Endothelial cell (in vitro differentiated cells): ENCODE measurements around the gene C6orf132. TPM values are rescaled to one million over a fixed set of nuclear protein-coding genes. Genes with fewer than 3 reads are reported as not detected.
"Not testable (repeated sequence)": the region's sequence is repeated elsewhere in the genome, so short reads cannot be mapped to it uniquely, and the experiment has no call there.

Experiments used
- DNase-seq: peaks from one replicate; pipeline ENCODE4 v3.0.0; 2021; ENCODE audit warnings: low spot score
- H3K27ac Mint-ChIP-seq: one replicate; pipeline ENCODE4 v1.8.0; 2021; ENCODE audit warnings: mixed read lengths, inconsistent platforms; ENCODE audit not compliant: unreplicated experiment
- H3K27me3 Mint-ChIP-seq: one replicate; pipeline ENCODE4 v1.8.0; 2021; ENCODE audit warnings: mild to moderate bottlenecking, moderate library complexity, mixed read lengths, inconsistent platforms; ENCODE audit not compliant: unreplicated experiment
- H3K36me3 Mint-ChIP-seq: one replicate; pipeline ENCODE4 v1.8.0; 2021; ENCODE audit warnings: mild to moderate bottlenecking, low read depth, mixed read lengths, inconsistent platforms; ENCODE audit not compliant: unreplicated experiment
- H3K4me1 Mint-ChIP-seq: one replicate; pipeline ENCODE4 v1.8.0; 2021; ENCODE audit warnings: mild to moderate bottlenecking, mixed read lengths, inconsistent platforms; ENCODE audit not compliant: unreplicated experiment
- H3K4me3 Mint-ChIP-seq: one replicate; pipeline ENCODE4 v1.8.0; 2021; ENCODE audit warnings: mild to moderate bottlenecking, mixed read lengths, inconsistent platforms; ENCODE audit not compliant: unreplicated experiment
- H3K9me3 Mint-ChIP-seq: one replicate; pipeline ENCODE4 v1.8.0; 2021; ENCODE audit warnings: mixed read lengths, inconsistent platforms; ENCODE audit not compliant: unreplicated experiment
- total RNA-seq: library from RNA; stranded (reverse); fragmentation: NEBNext Ultra II Directional; extraction: Animal tissue kit (Norgen Biotek cat#: 25700); gene quantifications from one replicate; pipeline ENCODE4 v1.2.1, GENCODE V29; 2021; ENCODE audit not compliant: unreplicated experiment
- TF ChIP-seq, protein P1 (sequence below): fragments of 200-600 bp; sonication (generic); IDR thresholded peaks from one replicate; pipeline ENCODE4 v1.5.0; 2021; ENCODE audit warnings: antibody characterized with exemption; ENCODE audit not compliant: unreplicated experiment

The C6orf132 gene
- total RNA-seq, 1 donor from 2014 or later, result 0.87 TPM

DNA sequence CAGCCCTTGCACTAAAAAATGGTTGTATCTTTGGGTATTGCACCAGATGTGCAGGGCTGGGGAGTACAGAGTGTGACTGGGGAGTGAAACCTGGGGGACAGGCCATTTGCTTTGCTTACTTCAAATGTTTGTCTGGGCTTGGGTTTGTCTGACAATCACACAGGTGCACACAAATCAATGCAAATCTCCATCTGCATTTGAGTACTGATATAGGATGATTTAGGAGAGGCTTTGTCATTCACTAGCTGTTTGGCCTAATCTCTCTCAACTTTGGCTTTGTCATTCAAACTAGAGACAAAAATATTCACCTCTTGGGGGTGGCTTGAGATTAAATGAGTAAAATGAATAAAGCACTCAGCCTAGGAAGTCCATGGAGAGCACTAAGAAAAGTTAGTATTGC, 34.6 kb upstream of the C6orf132 start:
- no peaks in the 10 kb centered on the region for H3K27me3 Mint-ChIP-seq
- no peaks in the 10 kb centered on the region for H3K4me1 Mint-ChIP-seq
- TF ChIP-seq, protein P1, sequence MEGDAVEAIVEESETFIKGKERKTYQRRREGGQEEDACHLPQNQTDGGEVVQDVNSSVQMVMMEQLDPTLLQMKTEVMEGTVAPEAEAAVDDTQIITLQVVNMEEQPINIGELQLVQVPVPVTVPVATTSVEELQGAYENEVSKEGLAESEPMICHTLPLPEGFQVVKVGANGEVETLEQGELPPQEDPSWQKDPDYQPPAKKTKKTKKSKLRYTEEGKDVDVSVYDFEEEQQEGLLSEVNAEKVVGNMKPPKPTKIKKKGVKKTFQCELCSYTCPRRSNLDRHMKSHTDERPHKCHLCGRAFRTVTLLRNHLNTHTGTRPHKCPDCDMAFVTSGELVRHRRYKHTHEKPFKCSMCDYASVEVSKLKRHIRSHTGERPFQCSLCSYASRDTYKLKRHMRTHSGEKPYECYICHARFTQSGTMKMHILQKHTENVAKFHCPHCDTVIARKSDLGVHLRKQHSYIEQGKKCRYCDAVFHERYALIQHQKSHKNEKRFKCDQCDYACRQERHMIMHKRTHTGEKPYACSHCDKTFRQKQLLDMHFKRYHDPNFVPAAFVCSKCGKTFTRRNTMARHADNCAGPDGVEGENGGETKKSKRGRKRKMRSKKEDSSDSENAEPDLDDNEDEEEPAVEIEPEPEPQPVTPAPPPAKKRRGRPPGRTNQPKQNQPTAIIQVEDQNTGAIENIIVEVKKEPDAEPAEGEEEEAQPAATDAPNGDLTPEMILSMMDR, result no peak
- no peaks in the 10 kb centered on the region for H3K9me3 Mint-ChIP-seq
- no peak overlapping the region for H3K27ac Mint-ChIP-seq
- peaks cover 4% of the 10 kb centered on the region for H3K36me3 Mint-ChIP-seq
- no peak overlapping the region for H3K4me3 Mint-ChIP-seq
- no peak for DNase-seq

DNA sequence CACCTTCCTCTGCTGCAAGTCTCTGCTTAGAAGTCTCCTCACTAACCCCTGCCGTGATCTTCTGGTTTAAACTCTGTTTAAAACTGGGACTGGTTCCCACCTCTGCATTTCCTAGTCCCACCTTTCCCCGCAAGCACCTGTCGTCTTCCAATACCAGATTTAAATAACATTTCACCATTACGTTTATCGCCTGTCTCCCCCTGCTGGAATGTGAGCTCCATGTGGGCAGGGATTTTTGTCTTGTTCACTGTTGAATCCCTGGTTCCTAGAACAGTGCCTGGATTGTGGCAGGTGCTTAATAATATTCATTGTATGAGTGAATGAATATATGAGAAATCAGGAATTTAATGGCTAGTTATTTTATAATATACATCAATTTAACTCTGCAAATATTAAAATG, 33.4 kb upstream of the C6orf132 start:
- DNase-seq, result no peak
- TF ChIP-seq, protein P1, result no peak
- H3K4me1 Mint-ChIP-seq, result no peaks in the 10 kb centered on the region
- no peak overlapping the region for H3K4me3 Mint-ChIP-seq
- H3K27ac Mint-ChIP-seq, result no peak overlapping the region
- no peaks in the 10 kb centered on the region for H3K27me3 Mint-ChIP-seq
- H3K36me3 Mint-ChIP-seq, result peaks cover 4% of the 10 kb centered on the region
- no peaks in the 10 kb centered on the region for H3K9me3 Mint-ChIP-seq

DNA sequence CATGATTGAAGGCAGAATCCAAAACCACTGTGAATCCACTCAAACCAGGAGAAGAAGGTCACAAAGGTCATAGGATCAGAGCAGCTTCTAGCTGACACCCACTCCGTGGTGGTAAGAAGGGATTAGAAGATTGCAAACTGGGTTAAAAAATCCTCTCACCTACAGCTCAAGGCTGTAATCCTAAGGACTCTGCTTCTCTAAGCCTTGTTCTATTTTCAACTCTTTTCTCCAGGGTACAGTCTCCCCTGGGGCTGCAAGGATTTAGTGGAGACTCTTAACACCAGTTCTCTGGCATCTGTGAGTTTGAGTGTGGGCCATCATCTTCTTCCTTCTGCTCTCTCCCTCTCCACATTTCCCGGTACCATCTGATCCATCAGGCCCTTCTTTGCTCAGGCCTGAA, 30.7 kb upstream of the C6orf132 start, which contains the start of gene GUCA1A:
Gene GUCA1A, plus strand, starts transcription at position 264 of the 400 bp plus-strand sequence. CDS start 250 bp downstream, outside the sequence.
- TF ChIP-seq, protein P1, result no peak
- H3K4me3 Mint-ChIP-seq, result no peak within 1 kb of the TSS
- peaks cover 4% of the 10 kb centered on the region for H3K36me3 Mint-ChIP-seq
- no peak within 1 kb of the TSS for H3K27ac Mint-ChIP-seq
- H3K9me3 Mint-ChIP-seq, result no peaks in the 10 kb centered on the region
- no peaks in the 10 kb centered on the region for H3K4me1 Mint-ChIP-seq
- DNase-seq, result no peak
- H3K27me3 Mint-ChIP-seq, result peaks cover 4% of the 10 kb centered on the region

DNA sequence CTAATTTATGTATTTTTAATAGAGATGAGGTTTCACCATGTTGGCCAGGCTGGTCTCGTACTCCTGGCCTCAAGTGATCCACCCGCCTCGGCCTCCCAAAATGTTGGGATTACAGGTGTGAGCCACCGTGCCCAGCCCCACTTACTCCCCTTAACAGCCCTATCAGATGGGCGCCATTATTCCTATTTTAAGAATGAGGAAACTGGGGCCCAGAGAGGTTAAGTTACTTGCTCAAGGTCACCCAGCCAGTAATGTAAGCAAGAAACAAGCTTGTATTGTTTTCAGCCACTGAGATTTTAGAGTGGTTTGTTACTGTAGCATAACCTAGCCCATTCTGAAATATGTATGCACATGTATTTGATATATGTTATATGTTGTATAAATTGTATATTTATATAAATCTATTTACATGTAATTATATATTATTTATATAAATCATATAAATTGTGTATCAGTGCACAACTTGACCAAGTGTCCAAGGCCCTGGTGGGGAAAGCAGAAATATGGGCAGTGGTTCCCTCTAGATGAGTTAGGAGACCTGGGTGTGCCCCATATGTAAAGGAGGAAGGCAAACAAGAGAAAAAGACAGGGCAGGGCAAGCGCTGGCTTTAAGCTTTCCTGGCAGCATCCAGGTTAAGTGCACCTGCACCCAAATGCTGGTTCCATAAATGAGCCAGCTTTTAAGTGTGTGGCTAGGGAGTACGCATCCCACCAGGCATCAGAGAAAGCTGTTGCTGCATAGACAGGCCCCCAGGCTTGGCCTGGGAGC, 29.6 kb upstream of the C6orf132 start:
- no peaks in the 10 kb centered on the region for H3K9me3 Mint-ChIP-seq
- no peak overlapping the region for H3K4me3 Mint-ChIP-seq
- H3K36me3 Mint-ChIP-seq, result no peaks in the 10 kb centered on the region
- DNase-seq, result no peak
- peaks cover 4% of the 10 kb centered on the region for H3K27me3 Mint-ChIP-seq
- no peaks in the 10 kb centered on the region for H3K4me1 Mint-ChIP-seq
- H3K27ac Mint-ChIP-seq, result no peak overlapping the region
- TF ChIP-seq, protein P1, result no peak

DNA sequence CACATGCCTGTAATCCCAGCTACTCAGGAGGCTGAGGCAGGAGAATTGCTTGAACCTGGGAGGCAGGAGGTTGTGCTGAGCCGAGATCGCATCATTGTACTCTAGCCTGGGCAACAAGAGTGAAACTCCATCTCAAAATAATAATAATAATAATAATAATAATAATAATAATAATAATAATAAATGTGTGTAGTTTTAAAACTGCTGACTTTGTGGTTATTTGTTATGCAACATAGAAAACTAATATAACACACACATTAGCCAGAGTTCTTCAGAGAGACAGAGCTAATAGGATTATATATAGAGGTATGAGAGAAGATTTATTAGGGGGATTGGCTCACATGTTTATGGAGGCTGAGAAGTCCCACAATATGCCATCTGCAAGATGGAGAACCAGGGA, 27.4 kb upstream of the C6orf132 start:
- DNase-seq, H3K4me3 Mint-ChIP-seq, H3K9me3 Mint-ChIP-seq, H3K27me3 Mint-ChIP-seq, H3K27ac Mint-ChIP-seq, H3K4me1 Mint-ChIP-seq, H3K36me3 Mint-ChIP-seq: not testable (repeated sequence)
